Medulla oblongata (tissue), 1 donor: ENCODE results near the gene NEXN.

ENCODE experiments used
- DNase-seq: peaks from one replicate; pipeline ENCODE4 v3.0.0-alpha.2; 2015; ENCODE audit errors: extremely low spot score

NEXN gene

DNA sequence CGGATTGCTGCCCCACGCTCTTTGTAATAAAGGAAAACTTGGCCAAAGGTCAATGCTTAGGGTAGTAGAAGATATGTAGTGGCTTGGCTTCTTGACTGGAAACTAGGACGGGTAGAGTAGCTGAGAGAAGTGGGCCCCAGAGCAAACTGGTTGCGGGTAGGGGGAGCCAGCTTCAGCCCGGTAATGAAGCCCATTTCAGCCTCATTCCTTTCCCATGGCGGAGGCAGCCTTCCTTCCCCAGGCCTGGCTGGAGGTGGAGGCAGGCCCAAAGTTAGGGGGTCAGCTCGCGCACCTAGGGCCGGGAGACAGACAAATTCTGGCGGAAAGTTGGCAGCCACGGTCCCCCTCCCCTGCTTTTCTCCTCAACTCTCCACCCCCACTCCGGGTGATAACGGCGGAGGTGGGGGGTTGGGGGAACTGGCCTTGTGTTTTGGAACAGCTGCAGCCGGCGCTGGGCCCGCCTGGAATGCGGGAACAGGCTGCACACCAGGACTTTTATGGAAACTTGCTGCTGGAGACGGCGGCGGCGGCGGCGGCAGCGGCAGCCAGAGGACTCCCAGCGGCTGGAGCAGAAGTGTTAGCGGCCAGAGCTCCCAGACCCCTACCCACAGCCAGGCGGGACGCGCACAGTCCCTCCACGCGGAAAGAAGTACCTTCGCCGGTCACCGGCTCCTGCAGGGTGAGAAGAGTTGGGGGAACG, at the start of gene NEXN:
NEXN (plus strand) TSS at position 544 of the 700 bp plus-strand sequence. CDS start 27,483 bp downstream, outside the sequence.
- DNase-seq = peak; percentile 28

DNA sequence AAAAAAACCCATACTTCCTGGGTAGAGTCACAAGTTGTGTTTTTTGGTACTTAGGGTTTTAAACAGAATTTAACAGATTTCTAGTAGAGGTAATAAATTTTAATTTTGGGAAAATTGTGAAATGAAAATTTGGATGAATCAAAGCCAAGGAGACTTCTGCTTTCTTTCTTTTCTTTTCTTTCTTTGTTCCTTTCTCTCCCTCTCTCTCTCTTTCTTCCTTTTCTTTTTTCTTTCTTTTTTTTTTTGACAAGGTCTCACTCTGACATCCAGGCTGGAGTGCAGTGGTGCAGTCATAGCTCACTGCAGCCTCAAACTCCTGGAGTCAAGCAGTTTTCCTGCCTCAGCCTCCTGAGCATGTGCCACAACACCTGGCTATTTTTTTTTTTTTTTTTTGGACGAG, 46.9 kb upstream of the NEXN start:
- DNase-seq = no peak

DNA sequence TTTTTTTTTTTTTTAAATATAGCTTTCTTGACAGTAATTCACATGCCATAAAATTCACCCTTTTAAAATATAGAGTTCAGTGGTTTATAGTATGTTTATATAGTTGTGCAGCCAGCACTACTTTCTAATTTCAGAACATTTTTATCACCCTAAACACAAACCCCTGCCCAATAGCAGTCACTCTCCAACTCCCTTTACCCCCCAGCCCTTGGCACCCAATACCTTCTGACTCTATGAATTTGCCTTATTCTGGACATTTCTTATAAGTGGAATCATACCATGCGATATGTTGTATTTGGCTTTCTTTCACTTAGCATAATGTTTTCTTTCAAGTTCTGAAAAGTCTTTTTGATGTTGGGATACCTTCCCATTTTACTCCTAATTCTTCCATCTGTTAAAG, 42.5 kb upstream of the NEXN start:
- DNase-seq = no peak

DNA sequence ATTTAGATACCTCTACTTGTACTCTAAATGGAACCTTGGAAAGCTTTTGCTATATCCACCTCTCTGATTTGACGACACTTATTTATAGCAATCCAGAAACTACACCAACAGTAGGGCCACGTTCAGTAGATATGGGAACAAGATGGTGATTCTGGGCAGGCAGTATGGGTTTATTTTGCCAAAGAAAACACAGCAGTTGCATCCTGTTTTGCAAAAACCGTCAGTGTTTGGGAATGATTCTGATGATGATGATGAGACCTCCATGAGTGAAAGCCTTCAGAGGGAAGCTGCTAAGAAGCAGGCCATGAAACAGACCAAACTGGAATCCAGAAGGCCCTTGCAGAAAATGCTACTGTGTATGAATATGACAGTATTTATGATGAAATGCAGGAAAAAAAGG, 41.5 kb upstream of the NEXN start:
- DNase-seq = no peak

DNA sequence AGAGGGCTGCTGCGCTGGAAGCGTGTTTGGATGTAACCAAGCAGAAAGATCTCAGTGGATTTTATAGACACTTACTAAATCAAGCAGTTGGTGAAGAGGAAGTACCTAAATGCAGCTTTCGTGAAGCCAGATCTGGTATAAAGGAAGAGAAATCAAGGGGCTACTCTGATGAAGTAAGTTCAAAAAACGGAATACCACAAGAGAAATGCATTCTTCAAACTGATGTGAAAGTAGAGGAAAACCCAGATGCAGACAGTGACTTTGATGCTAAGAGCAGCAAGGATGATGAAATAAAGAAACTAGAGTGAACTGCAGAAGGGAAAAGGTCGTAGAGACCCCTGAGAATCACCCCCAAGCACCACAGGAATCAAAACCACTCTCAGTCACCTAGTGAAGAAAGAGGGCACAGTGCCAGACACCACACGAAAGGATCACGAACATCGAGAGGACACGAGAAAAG, 40.8 kb upstream of the NEXN start:
- DNase-seq = no peak

DNA sequence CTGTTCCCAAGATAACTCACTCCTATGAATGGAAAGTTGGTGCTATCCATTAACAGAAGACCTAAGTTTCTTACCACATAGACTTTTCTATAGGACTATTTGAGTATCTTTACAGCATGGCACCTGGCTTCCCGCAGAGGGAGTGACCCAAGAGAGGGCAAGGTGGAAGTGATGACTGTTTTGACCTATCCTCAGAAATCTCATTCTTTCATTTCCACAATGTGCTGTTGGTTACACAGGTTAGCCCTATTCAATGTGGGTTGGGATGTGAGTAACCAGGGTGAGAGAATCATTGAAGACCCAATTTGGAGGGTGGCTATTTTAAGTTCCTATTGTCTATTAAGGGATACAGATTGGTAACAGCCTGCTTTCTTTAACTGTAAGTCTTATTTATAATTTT, 38.3 kb upstream of the NEXN start:
- no peak for DNase-seq

DNA sequence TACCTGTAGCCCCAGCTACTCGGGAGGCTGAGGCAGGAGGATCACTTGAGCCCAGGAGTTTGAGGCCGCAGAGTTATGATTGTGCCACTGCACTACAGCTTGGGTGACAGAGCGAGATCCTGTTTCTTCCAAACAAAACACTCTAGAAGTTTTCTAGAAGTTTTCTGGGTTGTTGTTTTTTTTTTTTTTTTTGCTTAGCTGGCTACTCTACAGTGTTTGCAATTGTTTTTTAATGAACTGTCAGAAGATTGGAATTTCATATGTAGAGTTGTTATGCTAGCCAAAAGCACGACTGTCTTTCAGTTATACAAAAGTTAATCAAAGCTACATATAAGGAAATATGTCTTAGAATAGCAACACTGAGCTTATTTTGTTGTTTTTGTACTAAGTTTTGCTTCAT, 30.9 kb upstream of the NEXN start:
- no peak for DNase-seq

DNA sequence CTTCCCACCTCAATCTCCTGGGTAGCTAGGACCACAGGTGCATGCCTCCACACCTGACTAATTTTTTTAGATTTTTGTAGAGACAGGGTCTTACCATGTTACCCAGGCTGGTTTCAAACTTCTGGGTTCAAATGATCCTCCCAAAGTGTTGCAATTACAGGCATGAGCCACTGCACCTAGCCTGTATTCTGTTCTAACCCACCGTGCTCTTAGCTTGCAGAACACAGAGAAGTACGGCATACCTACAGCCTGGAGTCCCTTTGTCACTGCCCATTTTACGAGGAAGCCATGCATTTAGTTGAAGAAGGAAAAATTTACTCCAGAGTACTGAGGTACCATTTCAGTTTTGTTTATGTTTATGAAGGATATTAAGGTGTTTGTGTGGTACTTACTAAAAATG, 29.7 kb upstream of the NEXN start:
- no peak for DNase-seq

DNA sequence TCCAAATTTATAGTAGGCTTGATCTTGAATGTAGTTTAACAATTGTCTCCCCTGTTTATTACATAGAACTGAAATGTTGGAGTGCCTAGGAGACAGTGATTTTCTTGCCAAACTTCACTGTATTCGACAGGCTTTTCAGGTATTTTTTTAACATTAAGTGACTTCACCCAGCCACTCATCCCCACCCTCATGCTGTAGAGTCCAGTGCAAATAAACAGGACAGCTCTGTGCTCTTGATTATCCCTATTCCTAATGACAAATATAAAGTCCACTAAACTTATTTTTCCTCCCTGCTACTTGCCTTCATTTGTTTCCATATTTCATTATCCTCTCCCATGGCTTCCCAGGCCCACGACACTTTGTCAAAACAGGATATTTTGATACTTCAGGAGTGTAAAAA, 29.2 kb upstream of the NEXN start:
- no peak for DNase-seq

DNA sequence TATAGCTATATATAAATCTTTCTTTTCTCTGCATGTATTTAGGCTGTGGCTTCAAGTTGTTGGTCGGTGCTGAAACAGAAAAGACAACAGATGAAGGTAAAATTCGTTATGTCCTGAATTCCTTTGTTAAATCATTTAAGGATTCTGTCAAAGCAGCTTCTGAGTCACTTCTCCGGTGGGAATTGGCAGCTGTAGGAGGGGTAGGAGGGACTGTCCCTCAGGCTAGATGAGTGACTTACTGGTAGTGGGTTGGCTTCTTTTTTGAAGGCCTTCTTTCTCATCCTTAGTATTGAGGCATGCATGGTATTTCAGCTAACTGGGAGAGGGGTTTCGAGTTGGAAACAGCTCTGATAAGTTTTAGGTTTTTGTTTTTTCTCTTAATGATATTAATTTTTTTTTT, 22.1 kb upstream of the NEXN start:
- DNase-seq = no peak

DNA sequence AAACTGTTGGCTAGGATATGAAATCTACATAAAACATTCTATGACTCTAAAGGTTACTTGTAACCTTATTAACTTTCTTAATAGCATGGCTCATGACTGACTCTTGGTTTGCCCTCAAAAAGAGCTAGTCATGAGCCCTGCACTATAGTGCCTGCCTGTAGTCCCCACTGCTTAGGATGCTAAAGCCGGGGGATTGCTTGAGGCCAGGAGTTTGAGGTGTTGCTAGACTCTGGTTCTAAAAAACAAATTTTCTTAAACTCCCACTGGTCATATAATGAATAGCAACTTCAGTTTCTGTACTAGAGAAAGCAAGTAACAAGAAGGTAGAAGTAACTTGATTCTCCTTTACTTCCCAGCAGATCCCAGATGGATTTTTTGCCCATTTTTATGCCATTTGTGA, 15.8 kb upstream of the NEXN start:
- no peak for DNase-seq

DNA sequence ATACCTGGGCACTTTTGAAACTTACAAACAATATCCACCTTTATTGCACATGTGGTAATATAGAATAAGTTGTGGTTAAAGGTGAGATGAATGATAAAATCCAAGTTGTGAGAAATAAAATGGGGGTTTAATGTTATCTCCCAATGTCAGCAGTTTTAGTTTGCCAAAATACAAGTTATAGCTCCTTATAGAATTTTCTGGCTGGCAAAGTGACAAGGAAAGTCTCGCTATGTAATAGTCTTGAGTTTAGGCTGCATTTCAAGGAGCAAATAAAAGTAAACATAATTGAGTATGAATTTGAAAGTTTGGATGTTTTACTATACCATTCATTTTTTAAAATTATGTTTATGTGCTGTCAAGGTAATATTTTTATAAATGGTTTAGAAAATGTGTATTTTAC, 15.0 kb upstream of the NEXN start:
- no peak for DNase-seq

DNA sequence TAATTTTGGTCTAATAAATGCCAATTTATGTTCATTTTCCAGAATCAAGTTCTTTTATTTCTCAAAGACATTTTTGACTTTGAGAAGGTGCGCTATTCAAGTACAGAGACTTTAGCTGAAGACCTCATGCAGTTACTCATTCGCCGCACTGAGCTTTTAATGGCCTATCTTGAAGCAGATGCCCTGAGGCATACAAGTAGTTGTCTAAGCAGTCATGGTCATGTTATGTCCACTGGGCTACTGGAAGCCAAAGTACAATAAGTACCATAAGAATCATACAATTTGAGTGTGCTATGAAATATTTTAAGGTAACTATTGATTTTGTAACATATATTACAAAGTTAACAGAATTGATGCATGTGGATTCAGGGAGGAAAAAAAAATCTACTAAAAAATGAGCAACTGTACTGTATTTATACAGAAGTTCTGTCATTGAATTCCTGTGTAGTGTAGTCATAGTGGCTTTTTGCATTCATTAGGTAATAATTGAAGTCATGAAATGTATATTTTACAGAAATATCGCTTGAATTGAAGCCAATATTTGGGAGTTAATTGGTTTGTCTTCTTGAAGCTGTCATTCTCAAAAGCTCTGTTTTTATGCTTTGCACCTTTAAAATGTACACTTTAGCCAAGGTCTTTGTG, 13.5 kb upstream of the NEXN start:
- no peak for DNase-seq

DNA sequence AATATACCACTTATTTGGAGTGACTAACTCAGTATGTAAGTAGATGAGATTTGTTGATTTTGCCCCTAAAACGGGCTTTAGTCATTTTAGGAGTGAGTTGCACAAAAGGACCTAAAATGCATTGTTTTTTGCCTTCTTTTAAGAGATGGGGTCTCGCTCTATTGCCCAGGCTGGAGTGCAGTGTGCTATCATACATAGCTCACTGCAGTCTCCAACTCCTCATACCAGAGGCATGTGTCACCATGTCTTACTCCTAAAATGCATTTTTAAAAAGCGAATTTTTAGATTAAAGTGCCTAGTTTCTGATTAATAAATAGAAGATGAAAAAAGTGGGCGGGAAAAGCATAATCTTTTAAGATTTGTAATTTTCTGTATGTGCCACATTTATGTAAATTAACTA, 11.5 kb upstream of the NEXN start:
- DNase-seq = no peak

DNA sequence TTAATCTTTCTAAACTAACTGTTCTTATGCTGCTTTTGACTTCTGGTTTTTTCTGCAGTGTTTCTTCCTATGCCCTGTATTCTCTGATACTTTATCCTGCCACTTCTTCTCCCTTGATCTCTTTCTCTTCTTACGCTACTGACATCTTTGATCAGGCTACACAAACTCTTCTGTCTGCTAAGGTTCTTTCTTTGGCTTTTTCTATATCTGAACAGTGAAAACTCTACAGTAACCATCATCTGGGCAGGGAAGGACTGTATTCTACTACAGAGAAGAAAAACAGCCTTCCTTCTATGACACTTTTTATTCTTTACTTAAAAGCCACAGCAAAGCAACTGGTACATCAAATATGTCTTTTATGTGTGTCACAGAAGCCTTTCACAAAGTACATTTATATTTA, 7.4 kb upstream of the NEXN start:
- DNase-seq = no peak

DNA sequence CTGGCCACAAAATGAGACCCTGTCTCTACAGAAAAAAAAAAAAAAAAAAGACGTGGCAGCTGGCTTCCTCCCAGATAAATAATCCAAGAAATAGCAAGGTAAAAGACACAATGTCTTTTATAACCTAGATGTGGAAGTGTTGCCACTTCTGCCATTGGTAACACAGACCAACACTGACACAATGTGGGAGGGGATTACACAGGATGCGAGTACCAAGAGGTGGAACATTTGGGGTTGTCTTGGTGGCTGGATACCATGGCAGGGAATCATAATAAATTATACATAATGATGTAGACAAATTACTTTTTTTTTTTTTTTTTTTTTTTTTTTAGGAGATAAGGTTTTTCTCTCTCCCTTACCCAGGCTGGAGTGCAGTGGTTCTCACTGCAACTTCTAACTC, 6.0 kb upstream of the NEXN start:
- DNase-seq = no peak

DNA sequence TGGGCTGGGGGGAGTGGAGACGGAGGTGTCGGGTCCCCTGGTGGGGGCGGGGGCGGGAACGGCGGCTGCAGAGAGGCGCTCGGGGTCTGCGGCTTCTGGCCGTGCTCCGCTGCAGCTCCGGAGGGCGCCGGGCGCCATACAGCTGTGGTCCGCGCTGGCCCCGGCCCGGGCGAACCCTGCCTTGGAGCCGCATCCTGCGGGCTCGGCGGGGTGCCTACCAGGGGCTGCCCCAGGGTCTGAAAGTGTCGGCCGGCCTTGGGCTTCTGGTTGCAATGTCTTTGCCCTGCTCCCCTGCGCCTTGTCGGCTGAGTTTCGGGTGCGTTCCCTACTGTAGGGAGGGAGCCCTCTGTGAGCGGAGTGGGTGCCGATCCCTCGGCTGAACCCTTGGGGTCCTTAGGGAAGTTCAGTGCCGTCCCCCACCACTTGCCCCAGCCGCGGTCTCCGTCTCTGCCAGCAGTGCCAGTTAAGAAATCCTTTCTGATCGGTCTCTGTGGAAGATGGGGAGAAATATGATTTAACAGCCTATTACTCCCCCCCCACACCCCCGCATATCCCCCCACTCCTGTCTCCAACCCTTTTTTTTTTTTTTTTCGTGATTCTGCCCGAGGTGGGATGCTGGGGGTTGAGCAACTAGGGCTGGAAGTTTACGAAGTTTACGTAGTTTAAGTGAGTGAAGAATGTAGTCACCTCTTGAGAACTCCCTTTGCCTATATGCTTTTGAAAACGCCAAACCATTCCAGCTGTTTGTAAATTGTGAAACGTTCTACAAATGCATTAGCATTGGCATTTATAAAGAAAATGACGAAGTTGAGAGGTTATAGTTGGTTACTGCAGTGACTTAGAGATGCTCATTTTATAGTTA, 588 bp downstream of the NEXN start:
- DNase-seq = no peak

DNA sequence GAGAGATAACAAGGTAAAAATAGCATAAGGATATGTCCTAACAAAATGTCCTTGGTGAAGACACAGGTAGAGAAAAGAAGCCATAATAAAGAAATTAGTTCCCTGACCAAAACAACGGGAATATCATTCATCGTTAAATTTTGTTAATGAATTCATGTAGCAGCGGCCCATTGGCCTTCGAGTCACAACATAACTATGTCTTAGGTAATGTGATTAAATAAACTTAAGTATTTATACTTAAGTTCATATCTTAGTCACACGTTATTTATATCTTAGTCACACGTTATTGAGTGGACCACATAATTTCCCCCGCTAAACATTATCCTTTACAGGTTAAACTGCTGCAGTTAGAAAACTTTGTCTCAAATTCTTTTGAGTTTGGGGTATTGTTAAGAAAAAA, 1.2 kb downstream of the NEXN start:
- no peak for DNase-seq

DNA sequence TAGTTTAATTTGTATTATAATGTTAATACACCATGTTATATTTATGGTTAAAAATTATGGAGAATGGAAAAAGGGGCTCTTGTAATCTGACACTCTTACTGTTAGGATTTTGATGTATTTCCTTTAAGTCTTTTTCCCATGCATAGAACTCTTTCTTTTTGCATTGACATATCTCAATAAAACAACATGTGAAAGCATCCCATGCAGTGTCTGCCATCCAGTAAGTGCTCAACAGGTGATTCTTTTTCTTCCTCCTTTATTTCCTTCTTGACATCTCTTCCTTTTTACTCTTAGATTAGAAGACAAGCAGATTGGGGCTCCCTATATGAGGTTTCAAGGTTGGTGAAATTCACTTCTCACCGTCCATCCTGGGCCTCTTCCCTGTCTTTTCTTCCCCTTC, 2.8 kb downstream of the NEXN start:
- DNase-seq = no peak

DNA sequence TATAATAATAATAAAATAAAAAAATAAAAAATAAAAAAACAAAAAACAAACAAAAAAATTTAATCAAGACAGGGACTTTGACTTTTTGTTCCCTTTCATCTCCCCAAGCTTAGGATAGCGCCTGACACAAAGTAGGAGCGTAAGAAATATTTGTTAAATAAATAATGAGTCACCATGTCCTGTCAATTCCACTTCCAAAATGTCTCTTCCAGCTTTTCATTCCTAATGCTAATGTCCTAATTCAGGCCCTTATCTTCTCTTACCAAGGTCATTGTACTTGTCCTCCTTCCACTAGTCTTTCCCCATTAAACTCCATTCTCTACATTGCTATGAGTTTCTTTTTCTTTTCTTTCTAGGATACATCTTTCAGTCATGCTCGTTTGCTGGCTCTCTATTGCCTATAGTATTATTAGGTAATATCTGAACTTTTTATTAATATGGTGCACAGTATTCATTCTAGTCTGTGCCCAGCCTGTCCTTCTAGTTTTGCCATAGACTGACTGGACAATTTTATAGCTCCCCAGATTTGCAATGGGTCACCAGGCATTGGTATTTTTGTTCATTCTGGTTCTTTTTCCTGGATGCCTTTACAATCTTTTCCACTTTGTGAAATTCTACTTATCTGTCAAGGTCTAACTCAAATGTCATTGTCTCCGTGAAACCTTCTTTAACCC, 11.4 kb downstream of the NEXN start:
- no peak for DNase-seq

DNA sequence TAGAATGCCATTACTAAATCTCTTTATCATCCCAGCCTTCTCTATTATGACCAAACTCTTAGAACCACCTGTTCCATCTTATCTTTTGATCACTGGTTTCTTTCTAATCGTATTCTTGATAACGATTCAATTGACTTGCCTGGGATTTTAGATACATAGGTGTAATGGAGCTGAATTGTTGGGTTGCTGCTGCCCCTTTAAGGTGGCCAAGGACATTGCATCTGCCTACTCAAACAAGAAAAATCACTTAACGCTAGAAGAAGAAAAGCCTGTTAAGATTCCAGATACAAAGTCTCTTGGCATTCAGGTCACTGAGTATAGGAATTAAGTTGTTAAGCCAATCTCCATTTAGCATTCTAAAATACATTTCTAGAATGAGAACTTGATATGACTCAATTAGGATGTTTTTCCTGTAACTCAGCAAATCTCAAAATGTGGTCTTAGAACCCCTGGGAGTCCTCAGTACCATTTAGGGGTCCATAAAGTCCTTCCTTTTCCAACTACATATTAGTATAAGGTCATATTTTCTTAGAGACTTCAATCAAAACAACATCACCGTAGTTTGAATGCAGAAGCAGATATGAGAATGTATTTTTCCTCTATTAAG, 12.4 kb downstream of the NEXN start:
- peak; percentile 63 for DNase-seq

DNA sequence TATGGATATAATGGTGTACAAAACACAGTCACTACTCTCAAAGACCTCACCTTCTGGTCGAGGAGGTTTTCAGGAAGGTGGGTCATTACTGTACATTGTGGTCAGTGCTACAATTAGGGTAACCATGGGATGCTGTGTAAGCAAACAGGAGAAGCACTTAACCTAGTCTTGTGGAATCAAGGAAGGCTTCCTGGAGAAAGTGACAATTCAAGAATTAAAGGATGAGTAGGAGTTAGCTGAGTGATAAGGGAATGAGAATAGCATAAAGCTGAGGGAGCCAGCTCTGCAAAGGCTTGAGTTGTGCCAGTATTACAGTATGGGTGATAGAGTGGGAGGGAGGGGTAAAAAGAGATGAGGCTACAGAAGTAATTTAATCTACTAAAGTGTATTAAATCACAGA, 17.2 kb downstream of the NEXN start:
- DNase-seq = no peak
